Gastrocnemius medialis (tissue), 4 donors: ENCODE data around the gene COX5B. TPM values are rescaled to one million over a fixed set of nuclear protein-coding genes. Genes with fewer than 3 reads are reported as not detected.
"Not testable (repeated sequence)": the region's sequence is repeated elsewhere in the genome, so short reads cannot be mapped to it uniquely, and the experiment has no call there.

Experiments used
- ATAC-seq, 2 donors: fragments of 150-250 bp; one replicate each; pipeline ENCODE4 v1.9.1; 2016
- DNase-seq, 2 donors: peaks; one replicate each; pipeline ENCODE4 v3.0.0-alpha.2; 2019
- H3K27ac ChIP-seq, 4 donors: fragments of 200-600 bp; sonication (generic); 1 replicate in 1 of 4; 2 replicates in 3 of 4; pipeline ENCODE4 v1.5.1; 2016 to 2018; ENCODE audit warnings: mild to moderate bottlenecking in 2 of 4, moderate library complexity in 1 of 4
- H3K27me3 ChIP-seq, 3 donors: fragments of 200-600 bp; sonication (generic) in 2 of 3; 1 replicate in 1 of 3; 2 replicates in 2 of 3; pipeline versions ENCODE4 v1.5.1 to v1.6.0; 2016 to 2019; ENCODE audit warnings: mild to moderate bottlenecking in 1 of 3, moderate library complexity in 1 of 3
- H3K36me3 ChIP-seq, 2 donors: fragments of 200-600 bp; sonication (generic) in 1 of 2; one replicate each; pipeline ENCODE4 v1.5.1; 2017 to 2018
- H3K4me1 ChIP-seq, 2 donors: fragments of 200-600 bp; sonication (generic) in 1 of 2; one replicate each; pipeline ENCODE4 v1.5.1; 2016 to 2017; ENCODE audit warnings: mild to moderate bottlenecking in 2 of 2
- H3K4me3 ChIP-seq, 4 donors: fragments of 200-600 bp; sonication (generic) in 3 of 4; 1 replicate in 1 of 4; 2 replicates in 3 of 4; pipeline ENCODE4 v1.5.1; 2016 to 2019; ENCODE audit warnings: mild to moderate bottlenecking in 2 of 4
- H3K9me3 ChIP-seq, 3 donors: fragments of 200-600 bp; sonication (generic) in 2 of 3; 1 replicate in 1 of 3; 2 replicates in 2 of 3; pipeline ENCODE4 v1.5.1; 2016 to 2019
- CTCF ChIP-seq, 5 experiments: fragments of 450-650 bp in 3 of 5; fragments of 200-600 bp in 2 of 5; sonication (generic) in 2 of 5; IDR thresholded peaks in 4 of 5; conservative IDR thresholded peaks in 1 of 5; 1 replicate in 4 of 5; 2 replicates in 1 of 5; pipeline ENCODE4 v1.5.1; 2016 to 2019; ENCODE audit warnings: antibody characterized with exemption in 5 of 5, mild to moderate bottlenecking in 3 of 5, moderate library complexity in 3 of 5
- POLR2A ChIP-seq, 2 donors: fragments of 450-650 bp; IDR thresholded peaks; one replicate each; pipeline ENCODE4 v1.6.1; 2017; ENCODE audit warnings: antibody characterized with exemption in 2 of 2, mild to moderate bottlenecking in 2 of 2, moderate library complexity in 2 of 2
- in situ Hi-C, 4 donors: fragments of 200-750 bp; cut with MboI; loops; one replicate each; pipeline versions ENCODE4 v1.15.0 to v1.8.0; 2017; ENCODE audit warnings: low sequenced_read_pairs in 4 of 4
- intact Hi-C: fragments of 100-400 bp; cut with DNase I; formaldehyde crosslinking; loops from one replicate; pipeline ENCODE4 v1.15.1; 2023; ENCODE audit warnings: low total_unique reads
- total RNA-seq, 4 donors: library from RNA; depleted of rRNA; stranded (reverse); fragments of >200 nt; gene quantifications; one replicate each; pipeline versions ENCODE4 v1.1.0 to v1.2.3, GENCODE V29; 2016

COX5B gene
- total RNA-seq, 4 donors from 2014 or later, result 742 to 1,417 (median 1,247) TPM

GRCh38 chr2:97669448-97669847, 23.6 kb downstream of the COX5B start, which contains the start of gene C2orf92:
Gene C2orf92 (plus strand): TSS chr2:97669713. CDS start chr2:97669789, 76 bp downstream.
- TF ChIP-seq POLR2A (IDR thresholded peaks at IDR 0.05) (no peak), CTCF (IDR thresholded peaks at IDR 0.05 in 4 of 5, conservative IDR thresholded peaks at IDR 0.05 in 1 of 5) (no peak)
- Histone ChIP-seq H3K36me3 (no peaks in the 10 kb centered on the region), H3K4me1 (peaks cover 0 to 3% of the 10 kb centered on the region in 2 donors), H3K4me3 (no peak within 1 kb of the TSS), H3K27me3 (no peaks in the 10 kb centered on the region), H3K27ac (no peak within 1 kb of the TSS), H3K9me3 (no peaks in the 10 kb centered on the region)
- no peak for DNase-seq
- no peak for ATAC-seq
- intact Hi-C loops (no loop called here), in situ Hi-C loops (loop anchor here in 1 of 4 donors (25.0 kb wide), 1 partner anchor 1132 kb away; the partner anchor contains the start of gene ARID5A)

- H3K4me1 ChIP-seq, result no peaks in the 10 kb centered on the region
- no peak overlapping the region for H3K4me3 ChIP-seq
- no peak for DNase-seq
- intact Hi-C loops, result no loop called here
- in situ Hi-C loops, result loop anchor here in 2 of 4 donors (10.0 to 25.0 kb wide), 2 partner anchors 1133 to 1606 kb away; partner anchors contain the start of gene ARID5A (in 1 of the 2)
- TF ChIP-seq POLR2A (IDR thresholded peaks at IDR 0.05), result no peak
- TF ChIP-seq CTCF (IDR thresholded peaks at IDR 0.05 in 4 of 5, conservative IDR thresholded peaks at IDR 0.05 in 1 of 5), result no peak
- no peaks in the 10 kb centered on the region for H3K27me3 ChIP-seq
- no peak overlapping the region for H3K27ac ChIP-seq
- peaks cover 0 to 9% of the 10 kb centered on the region in 2 donors for H3K36me3 ChIP-seq
- ATAC-seq, result no peak
- H3K9me3 ChIP-seq, result no peaks in the 10 kb centered on the region
Measured at GRCh38 chr2:97670471-97670870, 24.6 kb downstream of the COX5B start.

- no peak for ATAC-seq
Measured at GRCh38 chr2:97671526-97671925, 25.7 kb downstream of the COX5B start.

DNA sequence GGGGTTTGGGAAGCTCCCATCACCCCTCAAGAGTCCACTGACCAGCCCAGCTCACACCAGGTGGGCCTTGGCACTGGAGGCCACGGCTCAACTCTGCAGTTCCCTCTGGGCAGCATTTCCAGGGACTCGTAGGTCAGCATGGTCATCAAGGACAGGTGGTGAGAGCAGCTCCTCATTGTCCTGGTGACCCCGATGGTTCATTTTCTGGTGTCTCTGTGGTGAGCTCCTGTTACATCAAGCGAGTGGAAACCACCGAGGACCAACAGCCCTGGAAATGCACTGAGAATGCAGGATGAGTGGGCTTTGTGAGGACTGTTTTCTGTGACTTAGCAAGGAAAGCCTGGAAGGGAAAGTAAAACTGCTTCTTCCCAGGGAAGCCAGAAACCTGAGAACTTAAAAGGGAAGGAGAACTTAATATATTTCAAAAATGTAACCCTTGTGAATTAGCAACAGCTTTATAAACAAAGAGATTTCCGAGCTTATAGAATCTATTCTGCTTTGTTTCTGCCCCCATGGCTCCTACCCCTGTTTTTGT, 26.8 kb downstream of the COX5B start:
- DNase-seq, H3K4me3 ChIP-seq, H3K9me3 ChIP-seq, intact Hi-C loops, H3K4me1 ChIP-seq, H3K27ac ChIP-seq, H3K36me3 ChIP-seq, ATAC-seq, H3K27me3 ChIP-seq: not testable (repeated sequence)
- in situ Hi-C loops, result loop anchor here in 2 of 4 donors (10.0 to 25.0 kb wide), 2 partner anchors 1135 to 1608 kb away; partner anchors contain the start of gene ARID5A (in 1 of the 2)

More at GRCh38 chr2:97671526-97671925, 25.7 kb downstream of the COX5B start:
- H3K27me3 ChIP-seq, result no peaks in the 10 kb centered on the region
- H3K27ac ChIP-seq, result no peak overlapping the region
- H3K4me1 ChIP-seq, result no peaks in the 10 kb centered on the region
- in situ Hi-C loops, result loop anchor here in 2 of 4 donors (10.0 to 25.0 kb wide), 2 partner anchors 1134 to 1607 kb away; partner anchors contain the start of gene ARID5A (in 1 of the 2)
- TF ChIP-seq CTCF (IDR thresholded peaks at IDR 0.05 in 4 of 5, conservative IDR thresholded peaks at IDR 0.05 in 1 of 5) (no peak), POLR2A (IDR thresholded peaks at IDR 0.05) (no peak)
- no peak for DNase-seq
- H3K4me3 ChIP-seq, result no peak overlapping the region
- H3K36me3 ChIP-seq, result peaks cover 0 to 9% of the 10 kb centered on the region in 2 donors
- intact Hi-C loops, result no loop called here
- H3K9me3 ChIP-seq, result no peaks in the 10 kb centered on the region

DNA sequence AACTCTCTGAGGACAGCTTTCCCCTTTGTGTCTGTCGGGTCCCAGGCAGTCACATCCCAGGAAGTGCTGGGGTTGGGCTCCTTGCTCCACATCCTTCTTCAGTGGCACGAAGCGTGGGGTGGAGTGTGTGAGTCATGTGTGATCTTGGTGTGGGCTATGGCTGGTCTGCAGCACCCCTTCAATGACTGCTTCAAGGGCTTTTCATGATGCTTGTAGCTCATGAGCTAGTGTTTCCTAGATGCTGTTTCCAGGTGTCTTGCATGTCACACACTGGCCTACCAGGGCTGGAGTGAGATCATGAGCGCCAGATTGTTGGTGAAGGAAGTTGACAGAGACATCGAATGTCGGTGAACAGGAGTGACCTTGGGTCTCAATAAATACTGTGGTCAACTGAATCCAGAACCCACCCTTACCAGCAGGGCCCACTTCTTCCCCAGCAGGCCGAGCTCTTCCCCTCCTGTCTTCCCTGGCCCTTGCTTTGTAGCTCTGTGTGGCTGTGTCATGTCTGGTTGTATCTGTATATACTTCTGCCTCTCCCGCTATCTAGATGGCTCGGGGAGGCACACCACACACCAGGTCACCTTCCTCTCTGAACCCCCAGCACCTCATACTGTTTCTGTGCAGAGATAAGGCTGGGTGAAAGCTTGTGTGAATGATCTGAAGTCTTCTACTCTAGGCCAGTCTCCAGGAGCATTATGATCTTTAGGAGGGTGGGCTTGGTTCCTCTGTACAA, 27.5 kb downstream of the COX5B start:
- Histone ChIP-seq H3K4me3 (no peak overlapping the region), H3K9me3 (no peaks in the 10 kb centered on the region), H3K27me3 (no peaks in the 10 kb centered on the region), H3K36me3 (peaks cover 0 to 9% of the 10 kb centered on the region in 2 donors), H3K4me1 (no peaks in the 10 kb centered on the region), H3K27ac (no peak overlapping the region)
- intact Hi-C loops (no loop called here), in situ Hi-C loops (loop anchor here in 2 of 4 donors (10.0 to 25.0 kb wide), 2 partner anchors 1136 to 1609 kb away; partner anchors contain the start of gene ARID5A (in 1 of the 2))
- ATAC-seq (no peak), DNase-seq (no peak)
- no peak for TF ChIP-seq POLR2A (IDR thresholded peaks at IDR 0.05)
- no peak for TF ChIP-seq CTCF (IDR thresholded peaks at IDR 0.05 in 4 of 5, conservative IDR thresholded peaks at IDR 0.05 in 1 of 5)
